ENCODE results near the gene FBLN2.

FBLN2 gene

GRCh38 chr3:13514639-13515435, 34.1 kb upstream of the FBLN2 start:
- H3K27ac ChIP-seq, result no peak overlapping the region
- TF ChIP-seq CTCF (conservative IDR thresholded peaks at IDR 0.05), result no peak
- no peak for TF ChIP-seq ZFX (IDR thresholded peaks at IDR 0.05)

GRCh38 chr3:13515786-13516759, 32.9 kb upstream of the FBLN2 start:
- TF ChIP-seq CTCF (conservative IDR thresholded peaks at IDR 0.05) (no peak), ZFX (IDR thresholded peaks at IDR 0.05) (no peak)
- no peak overlapping the region for H3K27ac ChIP-seq

- TF ChIP-seq ZFX (IDR thresholded peaks at IDR 0.05), result no peak
- no peak for TF ChIP-seq CTCF (conservative IDR thresholded peaks at IDR 0.05)
- H3K27ac ChIP-seq, result no peak overlapping the region
These were observed 32.2 kb upstream of the FBLN2 start for GRCh38 chr3:13516760-13517135.

- H3K27ac ChIP-seq, result no peak overlapping the region
- TF ChIP-seq ZFX (IDR thresholded peaks at IDR 0.05) (no peak), CTCF (conservative IDR thresholded peaks at IDR 0.05) (no peak)
These were observed 31.5 kb upstream of the FBLN2 start for GRCh38 chr3:13517253-13517977.

- TF ChIP-seq CTCF (conservative IDR thresholded peaks at IDR 0.05) (no peak), ZFX (IDR thresholded peaks at IDR 0.05) (no peak)
- no peak overlapping the region for H3K27ac ChIP-seq
These were observed 30.4 kb upstream of the FBLN2 start for GRCh38 chr3:13518516-13518953.

- H3K27ac ChIP-seq, result no peak overlapping the region
- TF ChIP-seq ZFX (IDR thresholded peaks at IDR 0.05) (no peak), CTCF (conservative IDR thresholded peaks at IDR 0.05) (no peak)
These were observed 29.7 kb upstream of the FBLN2 start for GRCh38 chr3:13519006-13519791.
